NCI-H226 (cell line): ENCODE data around the gene PALD1.
"Not testable (repeated sequence)": the region's sequence is repeated elsewhere in the genome, so short reads cannot be mapped to it uniquely, and the experiment has no call there.

Experiments
- DNase-seq: peaks from one replicate; pipeline ENCODE4 v3.0.0-alpha.2; 2015

PALD1 gene

GRCh38 chr10:70482982-70483760 is 4.6 kb downstream of the PALD1 start:
- DNase-seq = no peak

- not testable (repeated sequence) for DNase-seq
Measured at GRCh38 chr10:70483872-70484271, 5.3 kb downstream of the PALD1 start.

- no peak for DNase-seq
Measured at GRCh38 chr10:70487824-70488223, 9.3 kb downstream of the PALD1 start.

- no peak for DNase-seq
Measured at GRCh38 chr10:70490142-70490541, 11.6 kb downstream of the PALD1 start.

- DNase-seq = no peak
Measured at GRCh38 chr10:70491614-70492013, 13.0 kb downstream of the PALD1 start.

GRCh38 chr10:70492786-70493659 is 14.5 kb downstream of the PALD1 start:
- peak; percentile 63 for DNase-seq

GRCh38 chr10:70493660-70494234 is 15.2 kb downstream of the PALD1 start:
- DNase-seq = no peak

- no peak for DNase-seq
Measured at GRCh38 chr10:70494536-70494935, 16.0 kb downstream of the PALD1 start.

GRCh38 chr10:70494966-70495365 is 16.4 kb downstream of the PALD1 start:
- no peak for DNase-seq

- no peak for DNase-seq
Measured at GRCh38 chr10:70495691-70496261, 17.2 kb downstream of the PALD1 start.

- DNase-seq = no peak
Measured at GRCh38 chr10:70496341-70497119, 18.0 kb downstream of the PALD1 start.

- DNase-seq = no peak
Measured at GRCh38 chr10:70497120-70497545, 18.6 kb downstream of the PALD1 start.

- DNase-seq = no peak
Measured at GRCh38 chr10:70498970-70499835, 20.6 kb downstream of the PALD1 start.

- no peak for DNase-seq
Measured at GRCh38 chr10:70499836-70500167, 21.2 kb downstream of the PALD1 start.

- DNase-seq = no peak
Measured at GRCh38 chr10:70500368-70500767, 21.8 kb downstream of the PALD1 start.

GRCh38 chr10:70500812-70501301 is 22.3 kb downstream of the PALD1 start:
- no peak for DNase-seq

- DNase-seq = no peak
Measured at GRCh38 chr10:70502406-70502805, 23.8 kb downstream of the PALD1 start.

GRCh38 chr10:70503776-70504175 is 25.2 kb downstream of the PALD1 start:
- no peak for DNase-seq

GRCh38 chr10:70504521-70505358 is 26.2 kb downstream of the PALD1 start:
- DNase-seq = no peak

GRCh38 chr10:70505908-70506307 is 27.3 kb downstream of the PALD1 start:
- DNase-seq = no peak
